COLO829 (cell line): Measurements from ENCODE around the gene ENTHD1.

Experiments
- DNase-seq: peaks from one replicate; pipeline ENCODE4 v3.0.0; 2012; ENCODE audit warnings: low spot score

ENTHD1 gene

GRCh38 chr22:39712751-39713525 is 180.6 kb downstream of the ENTHD1 start:
- DNase-seq = peak; percentile 16

- DNase-seq = no peak
Measured at GRCh38 chr22:39712081-39712480, 181.5 kb downstream of the ENTHD1 start.

GRCh38 chr22:39710380-39711150 is 183.0 kb downstream of the ENTHD1 start:
- DNase-seq = no peak

- DNase-seq = no peak
Measured at GRCh38 chr22:39707816-39708215, 185.7 kb downstream of the ENTHD1 start.

GRCh38 chr22:39707351-39707750 is 186.2 kb downstream of the ENTHD1 start:
- no peak for DNase-seq

GRCh38 chr22:39706376-39707140 is 187.0 kb downstream of the ENTHD1 start:
- DNase-seq = no peak

- DNase-seq = no peak
Measured at GRCh38 chr22:39705386-39705785, 188.2 kb downstream of the ENTHD1 start.

- no peak for DNase-seq
Measured at GRCh38 chr22:39703928-39704639, 189.5 kb downstream of the ENTHD1 start.

- DNase-seq = no peak
Measured at GRCh38 chr22:39703091-39703490, 190.5 kb downstream of the ENTHD1 start.

GRCh38 chr22:39700565-39700964 is 193.0 kb downstream of the ENTHD1 start:
- no peak for DNase-seq

GRCh38 chr22:39699631-39700360 is 193.8 kb downstream of the ENTHD1 start:
- DNase-seq = no peak

- DNase-seq = no peak
Measured at GRCh38 chr22:39697790-39698430, 195.7 kb downstream of the ENTHD1 start.

GRCh38 chr22:39693943-39694500 is 199.5 kb downstream of the ENTHD1 start:
- no peak for DNase-seq
